GM10266 (cell line): ENCODE measurements around the gene ADGRV1.

Source experiments
- DNase-seq: peaks from one replicate; pipeline ENCODE4 v3.0.0; 2012; ENCODE audit errors: extremely low spot score
- TF ChIP-seq, protein P1 (sequence below): IDR thresholded peaks from 2 replicates; pipeline ENCODE4 v1.5.1; 2012; ENCODE audit warnings: mild to moderate bottlenecking, low read depth; ENCODE audit not compliant: control insufficient read depth, insufficient read depth; ENCODE audit errors: missing control alignments

Gene ADGRV1

GRCh38 chr5:90930756-90931431 is 372.3 kb downstream of the ADGRV1 start:
- TF ChIP-seq, protein P1, sequence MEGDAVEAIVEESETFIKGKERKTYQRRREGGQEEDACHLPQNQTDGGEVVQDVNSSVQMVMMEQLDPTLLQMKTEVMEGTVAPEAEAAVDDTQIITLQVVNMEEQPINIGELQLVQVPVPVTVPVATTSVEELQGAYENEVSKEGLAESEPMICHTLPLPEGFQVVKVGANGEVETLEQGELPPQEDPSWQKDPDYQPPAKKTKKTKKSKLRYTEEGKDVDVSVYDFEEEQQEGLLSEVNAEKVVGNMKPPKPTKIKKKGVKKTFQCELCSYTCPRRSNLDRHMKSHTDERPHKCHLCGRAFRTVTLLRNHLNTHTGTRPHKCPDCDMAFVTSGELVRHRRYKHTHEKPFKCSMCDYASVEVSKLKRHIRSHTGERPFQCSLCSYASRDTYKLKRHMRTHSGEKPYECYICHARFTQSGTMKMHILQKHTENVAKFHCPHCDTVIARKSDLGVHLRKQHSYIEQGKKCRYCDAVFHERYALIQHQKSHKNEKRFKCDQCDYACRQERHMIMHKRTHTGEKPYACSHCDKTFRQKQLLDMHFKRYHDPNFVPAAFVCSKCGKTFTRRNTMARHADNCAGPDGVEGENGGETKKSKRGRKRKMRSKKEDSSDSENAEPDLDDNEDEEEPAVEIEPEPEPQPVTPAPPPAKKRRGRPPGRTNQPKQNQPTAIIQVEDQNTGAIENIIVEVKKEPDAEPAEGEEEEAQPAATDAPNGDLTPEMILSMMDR = no peak
- DNase-seq = no peak

GRCh38 chr5:90932052-90932699 is 373.6 kb downstream of the ADGRV1 start:
- TF ChIP-seq, protein P1 = peak; percentile 67
- DNase-seq = peak; percentile 59

DNA sequence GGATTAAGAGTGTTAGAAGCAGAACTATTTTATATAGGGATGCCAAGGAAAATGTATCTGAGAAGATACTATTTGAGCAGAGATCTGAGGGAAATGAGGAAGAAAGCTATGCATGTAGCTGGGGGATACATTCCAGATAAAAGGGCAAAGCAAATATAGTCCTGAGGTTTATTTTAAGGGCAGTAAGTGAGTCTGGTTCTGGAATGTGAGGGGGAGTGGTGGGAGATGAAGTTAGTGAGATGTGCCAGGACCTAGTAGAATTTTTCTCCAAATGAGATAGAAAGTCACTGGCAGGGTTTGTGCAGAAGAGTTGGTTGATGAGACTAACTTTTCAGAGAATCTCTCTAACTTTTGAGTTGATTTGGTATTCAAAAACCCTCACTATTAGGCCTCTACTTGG is 374.7 kb downstream of the ADGRV1 start:
- TF ChIP-seq, protein P1 = no peak
- DNase-seq = no peak

DNA sequence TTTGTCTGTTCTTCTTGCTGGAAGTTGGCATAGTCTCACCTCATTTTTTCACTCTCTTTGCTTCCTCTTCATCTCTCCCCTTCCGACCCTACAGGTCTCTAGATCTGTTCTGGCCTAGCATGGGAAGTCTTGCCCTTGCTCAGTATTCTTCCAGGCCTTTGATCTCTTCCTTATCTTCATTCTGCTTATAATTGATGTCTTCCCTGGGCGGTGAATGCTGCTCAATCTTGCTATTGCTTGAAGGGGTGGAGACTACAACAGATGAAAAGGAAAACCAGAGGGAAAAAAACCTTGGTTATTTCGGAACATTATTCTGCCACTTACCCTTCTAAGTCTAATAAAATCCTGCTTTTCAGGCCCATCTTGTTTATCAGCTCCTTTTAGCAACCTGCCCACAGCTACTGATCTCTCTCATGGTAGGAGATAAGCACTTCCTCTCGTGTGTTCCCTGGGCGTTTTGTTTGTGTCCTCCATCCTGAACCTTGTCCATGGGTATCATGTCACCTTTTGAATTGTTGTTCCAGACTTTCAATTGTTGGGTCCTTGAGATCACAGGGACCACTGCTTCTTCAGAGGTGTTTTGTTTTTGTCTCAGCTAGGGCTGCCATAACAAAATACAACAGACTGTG is 375.6 kb downstream of the ADGRV1 start:
- TF ChIP-seq, protein P1 = no peak

GRCh38 chr5:90934738-90935137 is 376.1 kb downstream of the ADGRV1 start:
- TF ChIP-seq, protein P1 = no peak

More for the DNA sequence above, 375.6 kb downstream of the ADGRV1 start:
- DNase-seq = no peak

GRCh38 chr5:90939211-90939610 is 380.6 kb downstream of the ADGRV1 start:
- TF ChIP-seq, protein P1 = no peak
- DNase-seq = no peak

More at GRCh38 chr5:90934738-90935137, 376.1 kb downstream of the ADGRV1 start:
- no peak for DNase-seq
